Osteoblast (primary cell): ENCODE data around the gene RMND5A. TPM values are rescaled to one million over a fixed set of nuclear protein-coding genes. Genes with fewer than 3 reads are reported as not detected.

ENCODE experiments used
- DNase-seq: peaks from one replicate; pipeline ENCODE4 v3.0.0; 2011; ENCODE audit warnings: low spot score, mixed read lengths; ENCODE audit not compliant: insufficient read length; ENCODE audit errors: missing footprints
- H2AFZ ChIP-seq: 2 replicates; pipeline ENCODE4 v1.6.0; 2011; ENCODE audit warnings: mild to moderate bottlenecking, low read length
- H3K27ac ChIP-seq: 2 replicates; pipeline ENCODE4 v1.5.1; 2011; ENCODE audit warnings: mild to moderate bottlenecking, low read depth, low read length, moderate library complexity
- H3K27me3 ChIP-seq: 2 replicates; pipeline ENCODE4 v1.6.0; 2012; ENCODE audit warnings: mild to moderate bottlenecking, control low read depth, inconsistent platforms, low read length, moderate library complexity; ENCODE audit not compliant: insufficient read depth
- H3K36me3 ChIP-seq: 2 replicates; pipeline ENCODE4 v1.5.1; 2011; ENCODE audit warnings: mild to moderate bottlenecking, low read length, control low read depth, moderate library complexity; ENCODE audit not compliant: insufficient read depth
- H3K4me1 ChIP-seq: 2 replicates; pipeline ENCODE4 v1.5.1; 2011; ENCODE audit warnings: mild to moderate bottlenecking, low read length, control low read depth, moderate library complexity; ENCODE audit not compliant: insufficient read depth
- H3K4me2 ChIP-seq: 2 replicates; pipeline ENCODE4 v1.6.0; 2011; ENCODE audit warnings: mild to moderate bottlenecking, low read length; ENCODE audit not compliant: insufficient read depth
- H3K4me3 ChIP-seq: fragments of 200-600 bp; sonication (generic); 3 replicates; pipeline ENCODE4 v1.5.1; 2012; ENCODE audit warnings: mild to moderate bottlenecking, low read length, inconsistent platforms; ENCODE audit not compliant: insufficient read depth
- H3K79me2 ChIP-seq: 2 replicates; pipeline ENCODE4 v1.6.0; 2012; ENCODE audit warnings: mild to moderate bottlenecking, low read length, control low read depth, inconsistent platforms; ENCODE audit not compliant: insufficient read depth
- H3K9me3 ChIP-seq: 2 replicates; pipeline ENCODE4 v1.5.1; 2011; ENCODE audit warnings: low read depth, low read length, control low read depth
- H4K20me1 ChIP-seq: 2 replicates; pipeline ENCODE4 v1.6.0; 2012; ENCODE audit warnings: mild to moderate bottlenecking, low read length, control low read depth; ENCODE audit not compliant: insufficient read depth
- CTCF ChIP-seq: IDR thresholded peaks from 2 replicates; pipeline ENCODE4 v1.5.1; 2011; ENCODE audit warnings: mild to moderate bottlenecking, low read depth, low read length, moderate library complexity; ENCODE audit errors: extremely low read depth
- total RNA-seq: library from RNA; depleted of rRNA; stranded (reverse); fragments of >200 nt; gene quantifications from 2 replicates; pipeline ENCODE4 v1.2.3, GENCODE V29; 2012

RMND5A gene
- total RNA-seq, 1 donor, result 16.3 TPM

DNA sequence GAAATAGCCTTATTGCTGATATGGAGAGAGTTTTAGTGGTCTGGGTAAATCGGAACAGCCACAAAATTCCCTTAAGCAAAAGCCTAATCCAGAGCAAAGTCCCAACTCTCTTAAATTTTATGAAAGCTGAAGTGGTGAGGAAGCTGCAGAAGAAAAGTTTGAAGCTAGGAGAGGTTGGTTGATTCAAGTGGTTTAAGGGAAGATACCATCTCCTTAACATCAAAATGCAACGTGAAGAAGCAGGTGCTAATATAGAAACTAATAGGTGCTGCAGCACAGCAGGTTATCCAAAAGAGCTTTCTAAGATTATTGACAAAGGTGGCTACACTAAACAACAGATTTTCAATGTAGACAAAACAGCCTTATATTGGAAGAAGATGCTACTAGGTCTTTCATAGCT is 98.9 kb downstream of the RMND5A start:
- Histone ChIP-seq H3K4me2 (no peak overlapping the region), H3K27ac (no peak overlapping the region), H3K9me3 (no peaks in the 10 kb centered on the region), H3K36me3 (no peaks in the 10 kb centered on the region), H2AFZ (no peak overlapping the region), H3K4me3 (no peak overlapping the region), H3K79me2 (no peaks in the 10 kb centered on the region), H3K27me3 (no peaks in the 10 kb centered on the region), H3K4me1 (no peaks in the 10 kb centered on the region), H4K20me1 (no peaks in the 10 kb centered on the region)
- no peak for DNase-seq
- TF ChIP-seq CTCF, result no peak

DNA sequence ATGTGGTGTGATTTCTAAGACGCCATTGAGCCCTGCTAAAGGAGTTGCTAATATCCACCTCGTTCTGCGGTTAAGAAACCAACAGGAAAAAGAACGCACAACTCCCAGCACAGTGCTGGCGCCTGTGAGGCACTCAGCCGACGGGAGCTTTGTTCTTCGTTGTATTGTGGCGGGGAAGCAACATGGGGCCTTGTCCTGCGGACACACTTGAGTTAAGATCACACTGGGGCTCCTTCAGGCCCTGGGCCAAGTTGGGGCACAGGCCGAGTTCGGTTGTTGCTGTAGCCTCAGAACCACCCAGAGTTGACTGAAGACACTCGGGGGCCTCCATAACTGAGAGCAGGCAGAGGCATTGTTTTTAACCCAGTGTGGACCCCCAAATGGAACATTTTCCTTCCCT is 101.2 kb downstream of the RMND5A start:
- Histone ChIP-seq H3K79me2 (no peaks in the 10 kb centered on the region), H3K4me2 (no peak overlapping the region), H3K4me1 (no peaks in the 10 kb centered on the region), H3K9me3 (no peaks in the 10 kb centered on the region), H3K36me3 (no peaks in the 10 kb centered on the region), H4K20me1 (no peaks in the 10 kb centered on the region), H3K4me3 (no peak overlapping the region), H2AFZ (no peak overlapping the region), H3K27me3 (peaks cover 6% of the 10 kb centered on the region), H3K27ac (no peak overlapping the region)
- no peak for TF ChIP-seq CTCF
- no peak for DNase-seq

DNA sequence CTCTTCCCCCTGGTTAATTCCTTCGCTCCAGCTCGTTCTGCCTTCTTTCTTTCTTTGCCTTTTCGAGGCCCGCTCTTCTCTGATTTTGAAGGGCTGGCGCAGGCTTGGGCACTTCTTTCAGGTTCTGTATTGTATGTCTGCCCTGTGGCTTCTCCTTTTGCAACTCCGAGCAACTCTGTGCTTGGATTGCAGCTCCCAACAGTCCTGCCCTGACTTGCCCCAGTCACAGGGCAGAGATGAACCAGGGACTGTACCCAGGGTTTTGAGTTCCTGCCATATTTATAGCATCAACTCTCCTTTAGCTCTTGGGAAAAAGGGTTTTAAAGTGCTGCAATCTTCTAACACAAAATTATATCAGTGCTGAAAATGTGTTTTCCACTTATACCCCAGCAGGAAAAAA is 101.8 kb downstream of the RMND5A start:
- Histone ChIP-seq H3K27ac (no peak overlapping the region), H4K20me1 (no peaks in the 10 kb centered on the region), H3K4me2 (no peak overlapping the region), H3K79me2 (no peaks in the 10 kb centered on the region), H2AFZ (no peak overlapping the region), H3K4me1 (no peaks in the 10 kb centered on the region), H3K36me3 (no peaks in the 10 kb centered on the region), H3K4me3 (no peak overlapping the region), H3K9me3 (no peaks in the 10 kb centered on the region), H3K27me3 (peaks cover 7% of the 10 kb centered on the region)
- no peak for DNase-seq
- no peak for TF ChIP-seq CTCF

GRCh38 chr2:86822668-86823345 is 102.7 kb downstream of the RMND5A start:
- Histone ChIP-seq H3K27me3 (peaks cover 8% of the 10 kb centered on the region), H3K36me3 (no peaks in the 10 kb centered on the region), H2AFZ (no peak overlapping the region), H3K9me3 (no peaks in the 10 kb centered on the region), H3K79me2 (no peaks in the 10 kb centered on the region), H3K4me3 (no peak overlapping the region), H3K4me2 (no peak overlapping the region), H4K20me1 (no peaks in the 10 kb centered on the region), H3K27ac (no peak overlapping the region), H3K4me1 (no peaks in the 10 kb centered on the region)
- TF ChIP-seq CTCF, result no peak
- DNase-seq, result no peak
